Nephron progenitor cell (in vitro differentiated cells): Measurements from ENCODE around the gene PIP5K1B.

ENCODE experiments used
- DNase-seq: peaks from one replicate; pipeline ENCODE4 v3.0.0; 2021
- H3K27ac Mint-ChIP-seq: 2 replicates; pipeline ENCODE4 v1.8.0; 2021; ENCODE audit warnings: mild to moderate bottlenecking, moderate library complexity, mixed read lengths
- H3K27me3 Mint-ChIP-seq: 2 replicates; pipeline ENCODE4 v1.8.0; 2021; ENCODE audit warnings: mild to moderate bottlenecking, low read depth, mixed read lengths; ENCODE audit not compliant: poor library complexity
- H3K36me3 Mint-ChIP-seq: 2 replicates; pipeline ENCODE4 v1.8.0; 2021; ENCODE audit warnings: low read depth, mixed read lengths
- H3K4me1 Mint-ChIP-seq: 2 replicates; pipeline ENCODE4 v1.8.0; 2021; ENCODE audit warnings: mixed read lengths
- H3K4me3 Mint-ChIP-seq: 2 replicates; pipeline ENCODE4 v1.8.0; 2021; ENCODE audit warnings: mild to moderate bottlenecking, moderate library complexity, mixed read lengths
- H3K9me3 Mint-ChIP-seq: 2 replicates; pipeline ENCODE4 v1.8.0; 2021; ENCODE audit warnings: mild to moderate bottlenecking, moderate library complexity, mixed read lengths
- TF ChIP-seq, protein P1 (sequence below): fragments of 200-600 bp; sonication (generic); IDR thresholded peaks from 2 replicates; pipeline ENCODE4 v1.5.0; 2021; ENCODE audit warnings: antibody characterized with exemption

Gene PIP5K1B

DNA sequence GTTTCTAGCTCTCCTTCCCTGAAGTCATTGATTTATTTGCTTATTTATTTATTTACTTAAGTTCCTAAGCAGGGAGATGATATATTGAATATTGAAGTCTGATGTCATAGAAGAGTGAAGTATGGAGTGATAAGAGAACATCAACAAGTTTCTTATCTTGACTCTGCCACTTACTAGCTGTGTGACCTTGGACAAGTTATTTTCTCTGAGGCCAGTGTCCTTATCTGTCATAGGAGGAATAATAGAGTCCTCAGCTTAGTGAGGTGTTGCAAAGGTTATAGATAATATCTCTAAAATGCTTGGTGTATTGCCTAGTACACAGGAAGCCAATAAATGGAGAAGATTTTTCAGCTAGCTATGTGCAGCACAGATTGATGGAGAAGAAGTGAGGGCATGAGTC, 32.4 kb upstream of the PIP5K1B start:
- Mint-ChIP-seq H3K9me3 (no peaks in the 10 kb centered on the region), H3K36me3 (no peaks in the 10 kb centered on the region), H3K4me1 (peaks cover 15% of the 10 kb centered on the region), H3K27ac (no peak overlapping the region), H3K4me3 (no peak overlapping the region), H3K27me3 (peaks cover 10% of the 10 kb centered on the region)
- DNase-seq = no peak
- TF ChIP-seq, protein P1, sequence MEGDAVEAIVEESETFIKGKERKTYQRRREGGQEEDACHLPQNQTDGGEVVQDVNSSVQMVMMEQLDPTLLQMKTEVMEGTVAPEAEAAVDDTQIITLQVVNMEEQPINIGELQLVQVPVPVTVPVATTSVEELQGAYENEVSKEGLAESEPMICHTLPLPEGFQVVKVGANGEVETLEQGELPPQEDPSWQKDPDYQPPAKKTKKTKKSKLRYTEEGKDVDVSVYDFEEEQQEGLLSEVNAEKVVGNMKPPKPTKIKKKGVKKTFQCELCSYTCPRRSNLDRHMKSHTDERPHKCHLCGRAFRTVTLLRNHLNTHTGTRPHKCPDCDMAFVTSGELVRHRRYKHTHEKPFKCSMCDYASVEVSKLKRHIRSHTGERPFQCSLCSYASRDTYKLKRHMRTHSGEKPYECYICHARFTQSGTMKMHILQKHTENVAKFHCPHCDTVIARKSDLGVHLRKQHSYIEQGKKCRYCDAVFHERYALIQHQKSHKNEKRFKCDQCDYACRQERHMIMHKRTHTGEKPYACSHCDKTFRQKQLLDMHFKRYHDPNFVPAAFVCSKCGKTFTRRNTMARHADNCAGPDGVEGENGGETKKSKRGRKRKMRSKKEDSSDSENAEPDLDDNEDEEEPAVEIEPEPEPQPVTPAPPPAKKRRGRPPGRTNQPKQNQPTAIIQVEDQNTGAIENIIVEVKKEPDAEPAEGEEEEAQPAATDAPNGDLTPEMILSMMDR = no peak

DNA sequence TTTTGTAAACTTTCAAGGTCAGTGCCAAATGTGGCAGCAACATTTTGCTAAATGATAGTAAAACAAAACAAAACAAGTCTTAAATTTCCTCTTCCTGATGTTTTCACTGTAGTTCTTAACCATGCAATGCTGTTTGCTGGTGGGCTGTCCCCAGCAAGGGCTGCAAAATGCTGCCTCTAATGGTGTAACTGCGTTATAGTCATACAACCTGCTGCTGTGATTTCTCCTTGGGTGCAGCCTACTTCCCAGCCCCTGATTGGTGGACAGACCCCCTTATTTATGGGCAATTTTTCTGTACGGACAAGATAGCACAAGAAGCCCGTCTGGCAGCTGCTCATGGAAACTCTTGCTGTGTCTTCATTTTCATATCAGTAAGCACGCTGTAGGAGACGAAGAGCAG, 26.6 kb upstream of the PIP5K1B start:
- peak; percentile 20 for DNase-seq
- Mint-ChIP-seq H3K27me3 (peaks cover 23% of the 10 kb centered on the region), H3K27ac (no peak overlapping the region), H3K9me3 (no peaks in the 10 kb centered on the region), H3K36me3 (no peaks in the 10 kb centered on the region), H3K4me1 (peaks cover 4% of the 10 kb centered on the region), H3K4me3 (no peak overlapping the region)
- TF ChIP-seq, protein P1 = peak; percentile 52

DNA sequence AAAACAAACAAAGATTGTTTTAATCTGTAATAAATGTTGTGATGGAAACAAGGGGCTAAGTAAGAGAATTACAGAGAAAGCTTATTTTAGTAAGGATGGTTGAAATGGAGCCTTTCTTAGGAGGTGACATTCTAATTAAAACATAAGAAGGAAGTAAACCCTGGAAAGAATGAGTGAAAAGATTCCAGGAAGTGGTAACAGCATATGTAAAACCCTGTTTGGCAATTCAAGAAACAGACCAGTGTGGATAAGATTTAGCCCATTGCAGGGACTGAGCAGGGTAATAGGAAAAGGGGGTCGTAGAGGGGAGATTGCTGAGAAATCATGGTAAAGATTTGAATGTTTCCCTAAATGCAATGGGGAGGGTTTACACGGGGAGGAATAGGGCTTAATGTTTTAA, 21.6 kb upstream of the PIP5K1B start:
- no peaks in the 10 kb centered on the region for H3K9me3 Mint-ChIP-seq
- TF ChIP-seq, protein P1 = no peak
- H3K36me3 Mint-ChIP-seq = no peaks in the 10 kb centered on the region
- no peak overlapping the region for H3K4me3 Mint-ChIP-seq
- DNase-seq = no peak
- H3K27me3 Mint-ChIP-seq = peaks cover 28% of the 10 kb centered on the region
- H3K4me1 Mint-ChIP-seq = peaks cover 2% of the 10 kb centered on the region
- H3K27ac Mint-ChIP-seq = no peak overlapping the region

DNA sequence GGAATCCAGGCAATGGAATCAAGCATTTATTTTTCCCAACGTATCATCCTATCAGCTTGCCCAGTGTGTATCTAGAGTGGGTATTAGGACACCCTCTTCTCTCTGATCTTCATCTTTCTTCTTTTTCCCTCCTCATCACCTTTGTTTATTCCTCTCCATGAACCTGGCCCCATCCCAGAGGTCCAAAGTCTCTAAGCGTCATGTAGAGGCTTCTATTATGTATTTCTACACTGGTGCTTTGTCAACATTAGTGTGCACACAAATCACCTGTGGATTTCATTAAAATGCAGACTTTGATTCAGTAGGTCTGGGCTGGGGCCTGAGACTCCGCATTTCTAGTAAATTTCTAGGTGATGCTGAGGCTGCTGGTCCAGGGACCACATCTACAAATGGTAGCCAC, 19.8 kb upstream of the PIP5K1B start:
- DNase-seq = no peak
- TF ChIP-seq, protein P1 = no peak
- H3K4me3 Mint-ChIP-seq = no peak overlapping the region
- H3K27me3 Mint-ChIP-seq = peaks cover 26% of the 10 kb centered on the region
- H3K9me3 Mint-ChIP-seq = no peaks in the 10 kb centered on the region
- H3K27ac Mint-ChIP-seq = no peak overlapping the region
- H3K36me3 Mint-ChIP-seq = no peaks in the 10 kb centered on the region
- H3K4me1 Mint-ChIP-seq = no peaks in the 10 kb centered on the region

DNA sequence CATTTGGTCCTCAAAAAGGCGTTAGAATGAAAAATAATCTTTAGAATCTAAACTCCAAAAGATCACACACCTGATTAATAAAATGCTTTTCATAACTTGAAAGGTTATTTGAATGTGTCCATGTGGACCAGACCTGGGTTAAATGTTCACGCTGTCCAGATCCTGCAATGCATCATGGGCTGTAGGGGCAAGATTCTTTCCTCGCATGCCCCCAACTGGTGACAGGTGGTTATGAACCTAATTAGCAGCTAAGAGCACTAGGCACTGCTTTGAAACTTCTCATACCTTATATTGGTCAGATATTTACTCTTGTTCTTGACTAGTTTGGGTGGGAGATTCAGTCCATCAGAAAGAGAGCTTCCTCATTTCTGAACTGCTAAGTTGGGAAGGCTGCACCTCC, 19.3 kb upstream of the PIP5K1B start:
- no peaks in the 10 kb centered on the region for H3K4me1 Mint-ChIP-seq
- H3K9me3 Mint-ChIP-seq = no peaks in the 10 kb centered on the region
- peaks cover 26% of the 10 kb centered on the region for H3K27me3 Mint-ChIP-seq
- H3K36me3 Mint-ChIP-seq = no peaks in the 10 kb centered on the region
- DNase-seq = no peak
- H3K4me3 Mint-ChIP-seq = no peak overlapping the region
- TF ChIP-seq, protein P1 = peak; percentile 31
- H3K27ac Mint-ChIP-seq = no peak overlapping the region

DNA sequence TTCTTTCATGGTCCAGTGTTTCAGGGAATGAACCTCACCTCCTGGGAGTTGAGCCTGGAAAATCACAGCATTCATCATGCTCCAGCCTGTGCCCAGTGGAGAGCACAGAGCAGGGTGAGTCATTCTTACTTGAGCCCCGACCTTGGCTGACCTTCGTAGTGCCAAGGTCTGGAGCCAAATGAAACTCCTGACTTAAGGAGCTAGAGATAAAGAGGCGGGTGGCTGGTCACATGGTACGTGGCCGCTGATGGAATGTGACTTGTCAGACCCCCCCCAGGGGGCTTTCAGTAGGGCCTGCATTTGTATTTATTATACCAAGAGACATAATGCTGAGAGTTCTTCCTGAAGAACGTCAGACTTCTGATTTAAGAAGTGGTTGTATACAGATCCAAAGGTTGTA, 15.0 kb upstream of the PIP5K1B start:
- no peaks in the 10 kb centered on the region for H3K9me3 Mint-ChIP-seq
- no peak overlapping the region for H3K4me3 Mint-ChIP-seq
- H3K27me3 Mint-ChIP-seq = peaks cover 16% of the 10 kb centered on the region
- H3K4me1 Mint-ChIP-seq = no peaks in the 10 kb centered on the region
- no peaks in the 10 kb centered on the region for H3K36me3 Mint-ChIP-seq
- no peak for DNase-seq
- TF ChIP-seq, protein P1 = no peak
- no peak overlapping the region for H3K27ac Mint-ChIP-seq
